ENCODE measurements around the gene MYOM1. TPM values are rescaled to one million over a fixed set of nuclear protein-coding genes. Genes with fewer than 3 reads are reported as not detected.
"Not testable (repeated sequence)": the region's sequence is repeated elsewhere in the genome, so short reads cannot be mapped to it uniquely, and the experiment has no call there.

Gene MYOM1
- total RNA-seq, 1 donor from 2014 or later, result 42.6 TPM

DNA sequence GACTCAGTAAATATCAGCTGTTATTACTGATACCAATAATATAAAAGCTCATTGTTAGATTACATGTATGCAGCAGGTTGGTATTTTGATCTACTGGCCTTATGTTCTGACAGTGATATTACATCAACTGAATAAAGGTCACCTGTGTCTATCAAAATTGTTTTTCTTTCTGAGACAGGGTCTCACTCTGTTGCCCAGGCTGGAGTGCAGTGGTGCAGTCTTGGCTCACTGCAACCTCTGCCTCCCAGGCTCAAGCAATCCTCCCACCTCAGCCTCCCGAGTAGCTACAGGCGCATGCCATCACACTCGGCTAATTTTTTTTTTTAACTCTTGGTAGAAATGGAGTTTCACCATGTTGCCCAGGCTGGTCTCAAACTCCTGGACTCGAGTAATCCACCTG is 1.1 kb upstream of the MYOM1 start:
- DNase-seq (ENCODE audit: low spot score), result not testable (repeated sequence)

DNA sequence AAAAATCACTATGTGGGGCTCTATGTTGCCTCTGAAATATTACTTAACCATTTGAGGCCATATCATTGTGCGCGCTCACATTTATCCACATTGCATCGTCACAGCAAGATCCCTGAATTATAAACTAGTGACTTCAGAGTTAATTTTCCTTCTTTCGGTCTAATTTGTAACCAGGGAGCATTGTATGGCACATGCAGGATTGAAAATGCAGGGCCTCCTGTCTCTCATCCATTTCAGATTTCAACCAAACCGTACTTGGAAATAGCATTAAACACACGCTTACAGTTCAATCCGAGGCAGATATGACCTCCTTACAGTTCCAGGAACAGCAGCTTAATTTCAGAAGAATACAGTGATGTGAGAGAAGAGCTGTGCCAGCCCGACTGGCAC is 532 bp downstream of the MYOM1 start:
- no peak for DNase-seq (ENCODE audit: low spot score)

- DNase-seq (ENCODE audit: low spot score), result peak; percentile 37
These were observed 949 bp downstream of the MYOM1 start for GRCh38 chr18:3218819-3219218.

- DNase-seq (ENCODE audit: low spot score), result peak; percentile 86
These were observed 1.7 kb downstream of the MYOM1 start for GRCh38 chr18:3217948-3218647.

DNA sequence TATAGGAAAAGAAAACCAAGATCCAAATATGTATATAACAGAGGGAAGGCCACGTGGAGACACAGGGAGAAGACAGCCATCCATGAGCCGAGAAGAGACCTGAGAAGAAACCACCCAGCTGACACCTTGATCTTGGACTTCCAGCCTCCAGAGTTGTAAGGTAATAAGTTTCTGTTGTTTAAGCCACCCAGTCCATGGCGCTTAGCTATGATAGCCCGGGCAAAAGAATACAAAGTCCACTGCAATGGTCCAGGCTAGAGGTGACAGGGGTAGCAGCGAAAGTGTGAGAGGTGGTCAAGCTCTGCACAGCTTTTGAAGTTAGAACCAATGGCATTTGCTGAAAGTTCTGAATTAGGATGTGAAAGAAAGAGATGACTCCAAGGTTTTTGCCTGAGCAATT is 2.8 kb downstream of the MYOM1 start:
- no peak for DNase-seq (ENCODE audit: low spot score)

- no peak for DNase-seq (ENCODE audit: low spot score)
These were observed 4.7 kb downstream of the MYOM1 start for GRCh38 chr18:3214855-3215637.

DNA sequence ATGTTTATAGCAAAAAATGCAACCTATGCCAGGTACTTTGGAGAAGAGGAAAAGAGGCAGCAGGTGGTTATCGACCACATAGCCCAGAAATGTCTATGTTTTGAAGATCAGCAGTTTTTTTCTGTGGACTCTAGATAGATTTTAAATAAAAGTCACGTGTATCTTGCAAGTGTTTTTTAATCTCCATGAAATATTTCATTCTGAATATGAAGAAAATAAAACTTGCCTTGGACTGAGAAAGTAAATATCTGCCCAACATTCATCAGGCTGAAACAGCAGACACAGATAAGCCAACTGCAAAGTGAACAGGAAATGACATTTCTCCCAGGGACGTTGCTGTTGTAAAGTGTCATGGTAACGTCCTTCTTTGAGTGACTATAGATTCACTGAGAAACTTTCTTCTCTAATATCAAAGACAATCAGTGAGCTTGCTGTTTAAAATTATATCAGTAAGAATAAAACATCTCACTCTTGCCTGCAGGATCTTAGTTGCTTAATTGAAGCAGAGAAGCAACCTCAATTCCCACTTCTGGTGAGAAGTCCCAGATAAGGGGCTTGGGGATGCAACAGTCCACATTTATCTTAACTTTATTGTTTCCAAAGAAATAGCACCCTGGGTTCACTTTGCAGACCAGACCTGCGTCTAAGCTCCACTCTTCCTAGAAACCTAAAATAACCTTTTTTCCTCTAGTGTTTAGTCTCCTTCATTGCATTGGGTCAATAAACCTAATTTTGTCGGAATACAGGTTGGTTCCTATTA is 6.3 kb downstream of the MYOM1 start:
- no peak for DNase-seq (ENCODE audit: low spot score)

DNA sequence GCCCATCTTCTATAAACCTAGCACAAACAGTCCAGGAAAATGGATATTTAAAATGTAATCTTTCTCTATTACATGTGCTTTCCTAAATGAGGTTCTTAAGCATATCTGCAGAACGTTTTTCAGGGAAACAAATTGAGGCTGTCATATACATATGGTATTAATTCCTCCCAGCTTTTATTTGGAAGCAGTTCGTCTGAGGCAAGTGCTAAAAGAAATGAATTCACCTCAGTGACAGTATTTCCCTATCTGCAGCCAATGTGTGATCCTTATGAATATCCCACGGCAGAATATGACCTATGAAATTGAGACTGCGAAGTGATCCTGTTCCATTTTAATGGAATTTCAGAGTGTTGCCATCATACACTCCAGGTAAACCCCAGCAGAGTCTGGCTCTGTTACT is 7.1 kb downstream of the MYOM1 start:
- DNase-seq (ENCODE audit: low spot score), result no peak

- peak; percentile 35 for DNase-seq (ENCODE audit: low spot score)
These were observed 8.4 kb downstream of the MYOM1 start for GRCh38 chr18:3211236-3211992.

DNA sequence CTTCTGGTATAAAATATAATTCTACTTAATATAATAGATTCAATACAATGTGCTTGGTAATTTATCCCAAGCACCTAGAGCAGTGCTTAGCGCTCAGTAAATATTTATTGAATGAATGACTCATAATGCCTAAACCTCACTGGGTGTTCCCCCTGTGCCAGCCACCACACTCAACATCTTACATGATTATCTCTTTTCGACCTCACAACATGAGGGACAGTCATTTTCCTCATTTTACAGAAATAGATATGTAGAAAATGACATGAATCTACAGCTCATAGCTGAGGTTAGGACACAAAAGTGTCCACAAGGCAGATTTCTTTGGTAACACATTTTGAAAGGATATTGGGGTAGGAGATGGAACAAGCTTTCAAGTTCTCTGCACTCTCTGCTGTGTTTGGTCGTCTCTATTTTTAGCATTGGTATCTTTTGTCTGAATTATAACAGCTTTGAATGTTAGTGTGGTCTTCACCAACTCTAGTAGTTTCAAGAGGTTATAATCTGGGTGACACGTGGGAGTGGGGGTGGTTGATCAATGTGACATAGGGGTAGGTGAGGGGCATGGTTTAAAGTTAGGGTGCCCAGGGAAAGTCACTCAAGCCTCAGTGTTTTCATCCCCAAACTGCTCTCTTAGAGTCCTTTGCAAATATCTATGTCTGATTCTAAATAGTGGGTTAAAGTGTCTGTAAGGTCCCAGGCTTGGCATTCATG is 9.8 kb downstream of the MYOM1 start:
- no peak for DNase-seq (ENCODE audit: low spot score)

GRCh38 chr18:3207565-3207964 is 12.2 kb downstream of the MYOM1 start:
- no peak for DNase-seq (ENCODE audit: low spot score)

DNA sequence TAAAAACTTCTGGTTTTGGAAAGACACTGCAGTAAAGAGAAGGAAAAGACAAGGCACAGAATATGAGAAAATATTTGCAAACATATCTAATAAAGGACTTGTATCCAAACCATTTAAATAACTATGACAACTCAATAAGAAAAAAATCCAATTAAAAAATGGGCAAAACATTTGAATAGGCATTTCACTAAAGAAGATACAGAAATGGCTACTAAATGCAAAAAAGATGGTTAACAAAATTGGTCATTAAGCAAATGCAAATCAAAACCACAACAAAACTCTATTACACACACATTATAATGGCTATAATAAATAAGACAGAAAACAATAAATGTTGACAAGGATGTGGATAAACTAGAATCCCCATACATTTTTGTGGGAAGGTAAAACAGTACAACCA is 14.5 kb downstream of the MYOM1 start:
- no peak for DNase-seq (ENCODE audit: low spot score)

GRCh38 chr18:3199942-3200645 is 19.7 kb downstream of the MYOM1 start:
- DNase-seq (ENCODE audit: low spot score), result no peak

DNA sequence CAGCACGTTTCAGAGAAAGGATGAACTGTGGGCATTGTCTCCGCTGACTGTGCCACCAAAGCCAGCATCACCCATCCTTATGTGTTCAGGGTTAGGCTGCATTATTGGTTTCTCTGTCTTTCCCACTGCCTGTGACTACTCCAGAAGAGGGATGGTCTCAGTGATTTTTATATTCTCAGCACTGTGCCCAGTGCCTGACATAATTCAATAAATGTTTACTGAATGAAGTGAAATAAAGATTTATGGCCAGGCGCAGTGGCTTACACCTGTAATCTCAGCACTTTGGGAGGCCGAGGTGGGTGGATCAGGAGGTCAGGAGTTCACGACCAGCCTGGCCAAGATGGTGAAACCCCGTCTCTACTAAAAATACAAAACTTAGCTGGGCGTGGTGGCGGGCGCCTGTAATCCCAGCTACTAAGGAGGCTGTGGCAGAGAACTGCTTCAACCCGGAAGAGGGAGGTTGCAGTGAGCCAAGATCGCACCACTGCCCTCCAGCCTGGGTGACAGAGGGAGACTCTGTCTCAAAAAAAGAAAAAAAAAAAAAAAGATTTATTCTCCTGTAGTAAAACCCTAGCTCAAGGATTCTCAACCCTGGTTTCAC is 21.4 kb downstream of the MYOM1 start:
- not testable (repeated sequence) for DNase-seq (ENCODE audit: low spot score)

GRCh38 chr18:3194947-3195612 is 24.7 kb downstream of the MYOM1 start:
- DNase-seq (ENCODE audit: low spot score), result no peak

- DNase-seq (ENCODE audit: low spot score), result no peak
These were observed 26.4 kb downstream of the MYOM1 start for GRCh38 chr18:3193331-3193730.

DNA sequence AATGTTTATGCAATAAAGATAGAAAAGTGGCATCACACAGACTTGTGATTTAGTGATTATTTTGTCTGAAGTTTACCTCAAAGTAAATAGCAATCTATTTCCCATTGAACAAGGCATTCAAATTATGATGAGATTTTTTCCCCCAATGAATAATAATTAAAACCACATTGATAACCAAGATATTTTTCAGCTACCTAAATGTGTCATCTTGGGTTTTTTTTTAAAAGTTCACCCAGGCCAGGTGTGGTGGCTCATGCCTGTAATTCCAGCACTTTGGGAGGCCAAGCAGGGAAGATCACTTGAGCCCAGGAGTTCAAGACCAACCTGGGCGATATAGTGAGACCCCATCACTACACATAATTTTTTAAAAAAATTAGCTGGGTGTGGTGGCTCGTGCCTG is 27.0 kb downstream of the MYOM1 start:
- no peak for DNase-seq (ENCODE audit: low spot score)

- DNase-seq (ENCODE audit: low spot score), result no peak
These were observed 27.5 kb downstream of the MYOM1 start for GRCh38 chr18:3192286-3192685.

DNA sequence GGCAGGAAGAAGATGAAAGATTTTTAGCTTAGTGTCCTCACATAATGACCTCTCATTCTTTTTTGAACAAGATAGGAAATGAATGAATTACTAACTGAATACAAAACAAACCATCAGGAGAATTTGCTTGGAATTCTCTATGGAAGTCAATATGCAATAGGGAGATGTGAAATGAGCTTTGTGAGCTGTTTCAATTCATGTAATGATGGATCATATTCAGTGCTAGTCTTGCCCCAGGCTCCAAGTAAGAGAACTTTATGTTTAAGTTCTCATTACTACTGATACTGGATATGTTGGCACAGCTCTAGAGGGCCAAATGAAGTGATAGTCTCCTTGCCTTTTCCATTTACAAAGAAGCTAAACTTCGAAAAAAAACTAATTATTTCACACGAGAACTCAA is 29.2 kb downstream of the MYOM1 start:
- DNase-seq (ENCODE audit: low spot score), result no peak

Data from umbilical cord (tissue), 2 donors.